CD4-positive, alpha-beta T cell treated with Interleukin-1 beta for 1 hour (primary cell): ENCODE results near the gene RHOT1.
"Not testable (repeated sequence)": the region's sequence is repeated elsewhere in the genome, so short reads cannot be mapped to it uniquely, and the experiment has no call there.

Experiments used
- DNase-seq, 2 donors: peaks; one replicate each; pipeline ENCODE4 v3.0.0-alpha.2; 2020 to 2022

Gene RHOT1

DNA sequence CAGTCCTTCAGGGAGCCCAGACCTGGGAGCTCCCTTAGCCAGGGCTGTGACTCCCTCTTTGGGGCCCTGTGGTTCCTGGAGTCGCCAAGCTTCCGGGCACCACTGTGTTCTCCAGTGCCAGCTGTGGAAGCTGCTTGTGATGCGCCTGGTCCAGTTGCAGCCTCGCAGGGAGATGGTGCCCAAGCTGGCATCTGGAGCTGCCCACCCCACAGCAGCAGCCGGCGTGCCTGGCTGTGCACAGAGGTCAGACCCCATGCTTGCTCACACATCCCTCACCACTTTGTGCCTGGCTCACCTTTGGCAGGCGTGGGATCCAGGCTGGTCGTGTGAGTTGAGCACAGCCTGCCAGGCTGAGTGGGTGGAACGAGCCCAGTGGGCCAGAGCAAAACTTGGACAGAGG lies 18.2 kb downstream of the RHOT1 start:
- no peak for DNase-seq

DNA sequence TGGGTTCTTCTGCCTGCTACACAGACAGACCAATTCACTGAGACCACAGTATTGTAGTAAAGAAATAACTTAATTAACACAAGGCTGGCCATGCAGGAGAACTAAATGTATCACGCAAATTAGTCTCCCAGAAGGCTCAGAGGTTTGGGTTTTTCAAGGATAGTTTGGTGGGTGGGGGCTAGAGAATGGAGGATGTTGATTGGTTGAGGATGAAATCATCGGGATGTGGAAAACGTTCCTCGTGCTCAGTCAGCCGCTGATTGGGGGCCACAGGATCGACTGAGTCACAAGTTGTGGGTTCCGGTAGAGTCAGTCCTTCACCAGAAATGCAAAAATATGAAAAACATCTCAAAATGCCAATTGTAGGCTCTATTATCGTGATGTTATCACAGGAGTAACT lies 18.7 kb downstream of the RHOT1 start:
- DNase-seq: no peak

DNA sequence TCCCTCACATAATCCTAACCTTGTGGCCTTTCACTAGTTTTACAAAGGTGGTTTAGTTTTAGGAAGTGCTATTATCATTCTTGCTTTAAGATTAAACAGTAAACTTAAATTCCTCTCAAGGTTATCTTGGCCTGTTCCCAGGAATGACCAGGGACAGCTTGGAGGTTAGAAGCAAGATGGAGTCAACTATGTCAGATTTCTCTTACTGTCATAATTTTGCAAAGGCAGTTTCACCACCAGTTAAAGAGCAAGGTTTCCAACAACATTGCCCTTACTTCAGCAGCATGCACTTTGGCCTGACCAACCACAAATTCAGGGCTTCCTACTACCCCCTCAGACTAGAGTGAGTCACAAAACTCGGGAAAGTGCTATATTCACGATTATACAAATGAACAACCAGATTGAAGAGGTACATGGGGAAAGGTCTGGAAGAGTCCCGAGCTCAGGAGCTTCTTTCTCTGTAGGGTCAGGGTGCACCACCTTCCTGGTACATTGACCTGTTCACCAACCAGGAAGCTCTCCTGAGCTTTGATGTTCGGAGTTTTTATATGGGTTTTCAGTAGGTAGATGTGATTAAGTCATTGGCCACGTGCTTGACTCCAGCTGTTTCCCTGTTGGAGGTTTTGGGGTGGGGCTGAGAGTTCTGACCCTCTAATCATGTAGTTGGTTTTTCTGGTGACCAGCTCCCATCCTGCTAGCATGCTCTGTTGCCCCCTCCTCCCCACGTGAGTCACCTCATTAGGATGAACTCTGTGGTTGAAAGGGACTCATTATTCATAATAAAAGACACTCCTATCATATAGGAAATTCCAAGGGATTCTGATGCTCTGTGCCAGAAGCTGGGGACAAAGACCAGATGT lies 19.4 kb downstream of the RHOT1 start:
- DNase-seq: no peak

GRCh38 chr17:32174889-32175288 lies 32.6 kb downstream of the RHOT1 start:
- DNase-seq: no peak

GRCh38 chr17:32178679-32179078 lies 36.4 kb downstream of the RHOT1 start:
- DNase-seq: not testable (repeated sequence)

DNA sequence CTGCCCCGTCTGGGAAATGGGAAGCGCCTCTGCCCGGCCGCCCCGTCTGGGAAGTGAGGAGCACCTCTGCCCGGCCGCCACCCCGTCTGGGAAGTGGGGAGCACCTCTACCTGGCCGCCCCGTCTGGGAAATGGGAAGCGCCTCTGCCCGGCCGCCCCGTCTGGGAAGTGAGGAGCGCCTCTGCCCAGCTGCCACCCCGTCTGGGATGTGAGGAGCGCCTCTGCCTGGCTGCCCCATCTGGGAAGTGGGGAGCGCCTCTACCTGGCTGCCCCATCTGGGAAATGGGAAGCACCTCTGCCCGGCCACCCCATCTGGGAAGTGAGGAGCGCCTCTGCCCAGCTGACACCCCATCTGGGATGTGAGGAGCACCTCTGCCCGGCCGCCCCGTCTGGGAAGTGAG lies 36.8 kb downstream of the RHOT1 start:
- DNase-seq: not testable (repeated sequence)

- not testable (repeated sequence) for DNase-seq
These were observed 37.2 kb downstream of the RHOT1 start for GRCh38 chr17:32179526-32179925.

- DNase-seq: not testable (repeated sequence)
These were observed 38.0 kb downstream of the RHOT1 start for GRCh38 chr17:32180262-32180661.

DNA sequence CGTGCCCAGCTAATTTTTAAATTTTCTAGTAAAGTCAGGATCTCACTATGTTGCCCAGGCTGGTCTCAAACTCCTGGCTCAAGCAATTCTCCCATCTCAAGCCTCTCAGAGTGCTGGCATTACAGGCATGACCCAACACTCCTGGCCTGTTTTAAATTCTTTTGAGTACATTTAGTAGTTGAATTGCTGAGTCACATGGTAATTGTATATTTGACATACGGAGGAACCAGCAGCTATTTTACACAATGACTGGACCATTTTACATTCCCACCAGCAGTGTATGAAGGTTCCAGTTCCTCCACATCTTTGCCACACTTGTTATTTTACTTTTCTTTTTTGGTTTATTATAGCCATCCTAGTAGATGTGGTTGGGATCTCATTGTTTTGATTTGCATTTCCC lies 43.6 kb downstream of the RHOT1 start:
- no peak for DNase-seq

DNA sequence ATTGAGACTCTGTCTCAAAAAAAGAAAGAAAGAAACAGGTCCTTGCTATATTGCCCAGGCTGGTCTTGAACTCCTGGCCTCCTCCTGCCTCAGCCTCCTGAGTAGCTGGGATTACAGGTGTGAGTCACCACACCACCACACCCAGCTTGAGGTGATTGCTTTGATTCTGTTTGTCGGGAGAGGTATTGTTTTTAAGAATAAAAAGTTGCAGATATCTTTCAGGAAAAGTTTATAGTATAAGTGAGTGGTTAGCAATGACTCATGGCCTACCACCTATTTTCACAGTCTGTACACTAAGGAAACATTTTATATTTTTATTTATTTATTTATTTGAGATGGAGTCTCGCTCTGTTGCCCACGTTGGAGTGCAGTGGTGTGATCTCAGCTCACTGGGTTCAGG lies 45.0 kb downstream of the RHOT1 start:
- no peak for DNase-seq

DNA sequence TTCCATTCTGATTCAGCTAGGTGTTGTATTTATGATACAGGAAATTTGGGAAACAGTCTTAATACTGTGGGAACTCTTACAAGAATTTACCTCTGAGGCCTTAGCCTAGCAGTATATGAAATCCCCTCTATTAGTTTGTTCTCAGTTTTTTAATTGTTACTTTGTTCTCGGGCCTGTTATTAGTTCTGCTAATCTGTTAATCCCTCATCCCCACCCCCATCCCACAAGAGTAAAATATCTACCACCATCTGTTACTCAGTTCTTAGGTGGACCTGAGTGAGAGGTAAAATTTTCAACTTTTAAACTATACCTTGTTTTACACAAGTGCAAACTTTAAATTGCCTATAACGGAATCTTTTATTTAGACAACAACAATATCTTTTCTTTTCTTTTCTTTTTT lies 47.0 kb downstream of the RHOT1 start:
- no peak for DNase-seq

- DNase-seq: no peak
These were observed 49.0 kb downstream of the RHOT1 start for GRCh38 chr17:32191306-32191705.

DNA sequence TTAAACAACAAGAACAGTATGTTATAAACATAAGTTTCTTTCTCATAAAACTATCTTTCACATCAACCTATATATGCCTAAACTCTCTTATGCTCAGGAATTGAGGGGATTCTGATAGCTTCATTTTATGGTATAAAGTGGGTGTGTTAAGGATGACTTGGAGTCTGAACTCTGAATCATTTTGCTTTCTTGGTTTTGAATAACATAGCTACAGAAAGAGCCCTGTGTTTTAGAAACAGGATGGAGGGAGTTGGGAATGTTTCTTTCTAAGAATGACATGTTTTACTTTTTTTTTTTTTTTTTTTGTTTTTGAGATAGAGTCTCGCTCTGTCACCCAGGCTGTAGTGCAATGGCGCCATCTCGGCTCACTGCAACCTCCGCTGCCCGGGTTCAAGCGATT lies 50.1 kb downstream of the RHOT1 start:
- DNase-seq: no peak

GRCh38 chr17:32197987-32198386 lies 55.7 kb downstream of the RHOT1 start:
- DNase-seq: no peak

- no peak for DNase-seq
These were observed 64.6 kb downstream of the RHOT1 start for GRCh38 chr17:32206861-32207260.

- no peak for DNase-seq
These were observed 66.1 kb downstream of the RHOT1 start for GRCh38 chr17:32208436-32208835.

DNA sequence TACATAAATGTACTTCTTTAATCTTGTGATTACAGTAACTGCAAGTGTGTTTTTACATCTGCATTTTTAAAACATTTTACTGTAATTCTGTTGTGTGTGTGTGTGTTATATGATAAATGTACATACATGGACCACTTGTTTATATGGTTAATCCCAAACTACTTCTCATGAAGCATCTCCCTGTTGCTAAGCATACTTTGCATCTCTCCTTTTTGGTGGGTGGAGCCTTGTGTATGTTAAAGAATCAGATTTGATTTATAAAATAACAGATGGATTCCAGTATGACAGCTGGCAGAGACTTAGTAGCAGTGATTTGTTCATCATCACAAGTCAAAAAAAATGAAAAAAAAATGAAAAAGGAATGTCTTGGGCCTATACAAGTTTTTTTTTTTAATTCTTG lies 67.3 kb downstream of the RHOT1 start:
- no peak for DNase-seq

GRCh38 chr17:32211671-32212070 lies 69.4 kb downstream of the RHOT1 start:
- no peak for DNase-seq

GRCh38 chr17:32215696-32216095 lies 73.4 kb downstream of the RHOT1 start:
- no peak for DNase-seq

- DNase-seq: no peak
These were observed 80.3 kb downstream of the RHOT1 start for GRCh38 chr17:32222621-32223020.

- no peak for DNase-seq
These were observed 81.4 kb downstream of the RHOT1 start for GRCh38 chr17:32223703-32224102.

DNA sequence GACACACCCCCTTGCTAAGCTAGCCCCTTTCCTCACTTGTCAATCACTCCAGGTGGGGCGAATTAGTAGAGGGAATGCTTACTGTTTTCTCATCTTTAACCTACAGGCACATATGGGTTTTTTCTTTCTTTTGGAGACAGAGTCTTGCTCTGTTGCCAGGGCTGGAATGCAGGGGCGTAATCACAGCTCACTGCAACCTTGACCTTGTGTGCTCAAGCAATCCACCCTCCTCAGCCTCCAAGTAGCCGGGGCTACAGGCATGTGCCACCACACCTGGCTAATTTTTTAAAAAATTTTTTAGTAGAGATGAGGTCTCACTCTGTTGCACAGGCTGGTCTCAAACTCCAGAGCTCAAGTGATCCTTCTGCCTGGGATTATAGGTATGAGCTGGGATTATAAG lies 84.6 kb downstream of the RHOT1 start:
- no peak for DNase-seq

- no peak for DNase-seq
These were observed 85.6 kb downstream of the RHOT1 start for GRCh38 chr17:32227910-32228309.

DNA sequence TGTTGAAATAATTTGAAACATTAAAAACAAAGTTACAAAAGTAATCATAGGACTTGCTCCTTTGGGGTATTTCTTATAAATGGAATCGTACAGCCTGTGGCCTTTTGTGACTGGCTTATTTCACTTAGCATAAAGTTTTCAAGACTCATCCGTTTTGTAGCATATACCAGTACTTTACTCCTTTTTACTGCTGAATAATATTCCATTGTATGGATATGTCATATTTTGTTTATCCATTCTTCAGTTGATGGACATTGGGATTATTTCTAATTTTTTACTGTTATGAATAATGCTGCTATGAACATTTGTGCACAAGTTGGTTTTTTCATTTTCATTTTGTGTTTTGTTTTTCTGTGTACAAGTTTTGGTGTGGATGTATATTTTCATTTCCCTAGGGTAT lies 93.3 kb downstream of the RHOT1 start:
- no peak for DNase-seq

GRCh38 chr17:32239456-32239855 lies 97.2 kb downstream of the RHOT1 start:
- DNase-seq: no peak
